Measurements from ENCODE around the gene MADCAM1. TPM values are rescaled to one million over a fixed set of nuclear protein-coding genes. Genes with fewer than 3 reads are reported as not detected.

Gene MADCAM1
- total and polyA plus RNA-seq, 7 donors, result 0.16 to 6.3 (median 0.51) TPM; not detected in 1

- intact Hi-C loops (cut with DNase I), result no loop called here
- no peaks in the 10 kb centered on the region for H3K9me3 ChIP-seq
- H3K27me3 ChIP-seq, result no peaks in the 10 kb centered on the region
- TF ChIP-seq POLR2AphosphoS5 (IDR thresholded peaks at IDR 0.05) (no peak), EP300 (IDR thresholded peaks at IDR 0.05) (no peak), POLR2A (IDR thresholded peaks at IDR 0.05) (no peak)
- TF ChIP-seq, protein P1, sequence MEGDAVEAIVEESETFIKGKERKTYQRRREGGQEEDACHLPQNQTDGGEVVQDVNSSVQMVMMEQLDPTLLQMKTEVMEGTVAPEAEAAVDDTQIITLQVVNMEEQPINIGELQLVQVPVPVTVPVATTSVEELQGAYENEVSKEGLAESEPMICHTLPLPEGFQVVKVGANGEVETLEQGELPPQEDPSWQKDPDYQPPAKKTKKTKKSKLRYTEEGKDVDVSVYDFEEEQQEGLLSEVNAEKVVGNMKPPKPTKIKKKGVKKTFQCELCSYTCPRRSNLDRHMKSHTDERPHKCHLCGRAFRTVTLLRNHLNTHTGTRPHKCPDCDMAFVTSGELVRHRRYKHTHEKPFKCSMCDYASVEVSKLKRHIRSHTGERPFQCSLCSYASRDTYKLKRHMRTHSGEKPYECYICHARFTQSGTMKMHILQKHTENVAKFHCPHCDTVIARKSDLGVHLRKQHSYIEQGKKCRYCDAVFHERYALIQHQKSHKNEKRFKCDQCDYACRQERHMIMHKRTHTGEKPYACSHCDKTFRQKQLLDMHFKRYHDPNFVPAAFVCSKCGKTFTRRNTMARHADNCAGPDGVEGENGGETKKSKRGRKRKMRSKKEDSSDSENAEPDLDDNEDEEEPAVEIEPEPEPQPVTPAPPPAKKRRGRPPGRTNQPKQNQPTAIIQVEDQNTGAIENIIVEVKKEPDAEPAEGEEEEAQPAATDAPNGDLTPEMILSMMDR (IDR thresholded peaks at IDR 0.05), result no peak
- H3K4me3 ChIP-seq, result no peak overlapping the region
- WGBS, 2 donors, result 92 to 93% methylated on average over 16 of the region's 16 CpGs
- no peak for DNase-seq
- no peak overlapping the region for H3K27ac ChIP-seq
- H3K4me1 ChIP-seq, result peaks cover 0 to 9% (median 8%) of the 10 kb centered on the region in 4 donors
- no peaks in the 10 kb centered on the region for H3K36me3 ChIP-seq
These were observed 43.5 kb upstream of the MADCAM1 start for GRCh38 chr19:452829-453228.

DNA sequence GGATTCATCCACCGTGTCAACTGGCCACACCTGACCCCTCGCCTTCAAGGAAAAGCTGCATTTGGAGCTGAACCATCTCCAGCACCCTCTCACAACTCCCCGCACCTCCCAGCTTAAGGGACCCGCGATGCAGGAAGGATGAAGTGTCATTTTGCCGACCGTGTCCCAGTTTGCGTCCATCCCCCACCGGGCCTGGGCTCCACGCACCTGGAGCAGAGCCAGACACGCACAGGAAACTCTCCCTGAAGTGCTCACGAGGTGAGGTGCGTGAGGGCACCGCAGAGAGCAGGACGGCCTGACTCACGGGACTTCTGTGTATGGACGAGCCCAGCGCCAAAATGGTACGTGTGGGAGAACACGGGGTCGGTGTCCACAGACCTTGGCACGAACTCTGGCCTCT is 42.7 kb upstream of the MADCAM1 start:
- H3K9me3 ChIP-seq, result no peaks in the 10 kb centered on the region
- no peaks in the 10 kb centered on the region for H3K36me3 ChIP-seq
- H3K27me3 ChIP-seq, result no peaks in the 10 kb centered on the region
- 93 to 95% methylated on average over 22 of the region's 22 CpGs for WGBS, 2 donors
- DNase-seq, result no peak
- peaks cover 0 to 2% (median under 1%) of the 10 kb centered on the region in 4 donors for H3K4me1 ChIP-seq
- intact Hi-C loops (cut with DNase I), result no loop called here
- H3K27ac ChIP-seq, result no peak overlapping the region
- no peak overlapping the region for H3K4me3 ChIP-seq
- TF ChIP-seq, protein P1 (IDR thresholded peaks at IDR 0.05), result no peak
- TF ChIP-seq POLR2AphosphoS5 (IDR thresholded peaks at IDR 0.05), result no peak
- no peak for TF ChIP-seq EP300 (IDR thresholded peaks at IDR 0.05)
- no peak for TF ChIP-seq POLR2A (IDR thresholded peaks at IDR 0.05)

GRCh38 chr19:455031-455705 is 41.1 kb upstream of the MADCAM1 start:
- intact Hi-C loops (cut with DNase I), result no loop called here
- WGBS, 2 donors, result 95% methylated on average over 39 of the region's 39 CpGs

DNA sequence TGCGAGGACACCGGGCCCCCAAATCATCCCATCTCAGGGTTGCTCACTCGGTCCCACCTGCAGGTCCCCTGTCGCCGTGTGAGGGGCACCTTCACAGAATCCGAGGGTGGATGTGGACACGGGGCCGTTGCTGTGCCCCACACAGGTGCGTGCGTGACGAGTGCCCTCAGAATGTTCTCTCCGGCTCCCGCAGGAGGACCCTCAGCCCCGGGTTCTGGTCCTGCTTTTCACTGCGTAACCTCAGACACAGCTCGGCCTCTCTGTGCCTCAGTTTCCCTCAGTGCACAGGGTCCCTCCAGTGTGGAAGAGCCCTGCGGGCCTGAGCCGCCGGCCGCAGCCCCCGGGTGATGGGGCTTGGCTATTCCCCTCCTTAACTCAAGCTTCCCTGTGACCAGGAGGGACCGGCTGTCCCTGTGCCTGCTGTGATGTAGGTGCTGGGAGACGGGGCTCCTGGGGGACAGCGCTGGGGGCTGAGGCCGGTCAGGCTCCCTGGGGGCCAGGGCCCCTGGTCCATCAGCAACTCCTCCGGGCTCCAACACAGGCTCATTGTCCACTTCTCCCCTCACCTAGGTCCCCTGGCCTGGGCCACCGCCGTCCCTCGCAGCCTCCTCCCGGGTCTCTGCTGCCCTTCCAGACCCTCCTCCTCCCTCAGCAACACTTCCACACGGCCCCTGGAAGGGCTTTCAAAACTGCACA is 40.3 kb upstream of the MADCAM1 start:
- intact Hi-C loops (cut with DNase I), result no loop called here
- TF ChIP-seq POLR2AphosphoS5 (IDR thresholded peaks at IDR 0.05), result no peak
- no peak for TF ChIP-seq POLR2A (IDR thresholded peaks at IDR 0.05)
- TF ChIP-seq, protein P1 (IDR thresholded peaks at IDR 0.05), result no peak
- WGBS, 2 donors, result 91 to 92% methylated on average over 31 of the region's 31 CpGs

More at GRCh38 chr19:455031-455705, 41.1 kb upstream of the MADCAM1 start:
- Histone ChIP-seq H3K36me3 (no peaks in the 10 kb centered on the region), H3K4me3 (no peak overlapping the region), H3K27ac (no peak overlapping the region), H3K9me3 (no peaks in the 10 kb centered on the region), H3K27me3 (no peaks in the 10 kb centered on the region), H3K4me1 (peaks cover 0 to 7% (median 5%) of the 10 kb centered on the region in 4 donors)
- DNase-seq, result no peak
- TF ChIP-seq POLR2A (IDR thresholded peaks at IDR 0.05) (no peak), POLR2AphosphoS5 (IDR thresholded peaks at IDR 0.05) (no peak), EP300 (IDR thresholded peaks at IDR 0.05) (no peak)
- TF ChIP-seq, protein P1 (IDR thresholded peaks at IDR 0.05), result no peak

More for the DNA sequence above, 40.3 kb upstream of the MADCAM1 start:
- Histone ChIP-seq H3K27me3 (no peaks in the 10 kb centered on the region), H3K4me3 (no peak overlapping the region), H3K36me3 (no peaks in the 10 kb centered on the region), H3K27ac (no peak overlapping the region), H3K9me3 (no peaks in the 10 kb centered on the region), H3K4me1 (peaks cover 0 to 9% (median 7%) of the 10 kb centered on the region in 4 donors)
- DNase-seq, result no peak
